ENCODE data around the gene KRT71. TPM values are rescaled to one million over a fixed set of nuclear protein-coding genes. Genes with fewer than 3 reads are reported as not detected.

The KRT71 gene
- total RNA-seq, 1 donor from 2014 or later, result not detected

- H3K4me1 Mint-ChIP-seq (ENCODE audit: unreplicated experiment), result peaks cover 7% of the 10 kb centered on the region
- H3K9me3 Mint-ChIP-seq (ENCODE audit: unreplicated experiment), result no peaks in the 10 kb centered on the region
- H3K27me3 Mint-ChIP-seq (ENCODE audit: unreplicated experiment), result peaks cover 26% of the 10 kb centered on the region
- DNase-seq (ENCODE audit: extremely low spot score, unreplicated experiment), result no peak
- H3K27ac Mint-ChIP-seq (ENCODE audit: unreplicated experiment), result no peak overlapping the region
- no peak for TF ChIP-seq CTCF (IDR thresholded peaks at IDR 0.05)
- no peaks in the 10 kb centered on the region for H3K36me3 Mint-ChIP-seq (ENCODE audit: unreplicated experiment)
- no peak overlapping the region for H3K4me3 Mint-ChIP-seq (ENCODE audit: unreplicated experiment)
Observed at GRCh38 chr12:52541709-52542108, 11.2 kb downstream of the KRT71 start.

GRCh38 chr12:52540531-52540930, 12.4 kb downstream of the KRT71 start:
- no peaks in the 10 kb centered on the region for H3K9me3 Mint-ChIP-seq (ENCODE audit: unreplicated experiment)
- TF ChIP-seq CTCF (IDR thresholded peaks at IDR 0.05), result no peak
- H3K4me3 Mint-ChIP-seq (ENCODE audit: unreplicated experiment), result no peak overlapping the region
- H3K4me1 Mint-ChIP-seq (ENCODE audit: unreplicated experiment), result peaks cover 7% of the 10 kb centered on the region
- no peaks in the 10 kb centered on the region for H3K36me3 Mint-ChIP-seq (ENCODE audit: unreplicated experiment)
- H3K27me3 Mint-ChIP-seq (ENCODE audit: unreplicated experiment), result peaks cover 19% of the 10 kb centered on the region
- DNase-seq (ENCODE audit: extremely low spot score, unreplicated experiment), result no peak
- H3K27ac Mint-ChIP-seq (ENCODE audit: unreplicated experiment), result no peak overlapping the region

- Mint-ChIP-seq H3K9me3 (ENCODE audit: unreplicated experiment) (no peaks in the 10 kb centered on the region), H3K4me3 (ENCODE audit: unreplicated experiment) (no peak overlapping the region), H3K27me3 (ENCODE audit: unreplicated experiment) (peaks cover 13% of the 10 kb centered on the region), H3K27ac (ENCODE audit: unreplicated experiment) (no peak overlapping the region), H3K36me3 (ENCODE audit: unreplicated experiment) (no peaks in the 10 kb centered on the region), H3K4me1 (ENCODE audit: unreplicated experiment) (peaks cover 7% of the 10 kb centered on the region)
- no peak for TF ChIP-seq CTCF (IDR thresholded peaks at IDR 0.05)
- DNase-seq (ENCODE audit: extremely low spot score, unreplicated experiment), result no peak
Observed at GRCh38 chr12:52539821-52540173, 13.1 kb downstream of the KRT71 start.

- H3K9me3 Mint-ChIP-seq (ENCODE audit: unreplicated experiment), result no peaks in the 10 kb centered on the region
- H3K4me1 Mint-ChIP-seq (ENCODE audit: unreplicated experiment), result peaks cover 7% of the 10 kb centered on the region
- H3K27me3 Mint-ChIP-seq (ENCODE audit: unreplicated experiment), result peaks cover 18% of the 10 kb centered on the region
- H3K4me3 Mint-ChIP-seq (ENCODE audit: unreplicated experiment), result no peak overlapping the region
- TF ChIP-seq CTCF (IDR thresholded peaks at IDR 0.05), result no peak
- DNase-seq (ENCODE audit: extremely low spot score, unreplicated experiment), result no peak
- no peak overlapping the region for H3K27ac Mint-ChIP-seq (ENCODE audit: unreplicated experiment)
- H3K36me3 Mint-ChIP-seq (ENCODE audit: unreplicated experiment), result no peaks in the 10 kb centered on the region
Observed at GRCh38 chr12:52539083-52539820, 13.7 kb downstream of the KRT71 start.

- no peak overlapping the region for H3K4me3 Mint-ChIP-seq (ENCODE audit: unreplicated experiment)
- H3K27ac Mint-ChIP-seq (ENCODE audit: unreplicated experiment), result no peak overlapping the region
- H3K9me3 Mint-ChIP-seq (ENCODE audit: unreplicated experiment), result no peaks in the 10 kb centered on the region
- DNase-seq (ENCODE audit: extremely low spot score, unreplicated experiment), result no peak
- peaks cover 7% of the 10 kb centered on the region for H3K4me1 Mint-ChIP-seq (ENCODE audit: unreplicated experiment)
- H3K27me3 Mint-ChIP-seq (ENCODE audit: unreplicated experiment), result peaks cover 15% of the 10 kb centered on the region
- no peaks in the 10 kb centered on the region for H3K36me3 Mint-ChIP-seq (ENCODE audit: unreplicated experiment)
- no peak for TF ChIP-seq CTCF (IDR thresholded peaks at IDR 0.05)
Observed at GRCh38 chr12:52537101-52537500, 15.8 kb downstream of the KRT71 start.
